B cell (primary cell): Measurements from ENCODE around the gene NAA40.

ENCODE experiments used
- EZH2 ChIP-seq: IDR thresholded peaks from 2 replicates; pipeline ENCODE4 v1.6.1; 2012; ENCODE audit warnings: borderline replicate concordance, low read depth, mild to moderate bottlenecking, moderate library complexity, low read length; ENCODE audit not compliant: insufficient read depth, poor library complexity, severe bottlenecking
- TF ChIP-seq, protein P1 (sequence below): fragments of 200-600 bp; IDR thresholded peaks from one replicate; pipeline ENCODE4 v1.8.0; 2022; ENCODE audit warnings: antibody characterized with exemption, mild to moderate bottlenecking

- TF ChIP-seq, protein P1, sequence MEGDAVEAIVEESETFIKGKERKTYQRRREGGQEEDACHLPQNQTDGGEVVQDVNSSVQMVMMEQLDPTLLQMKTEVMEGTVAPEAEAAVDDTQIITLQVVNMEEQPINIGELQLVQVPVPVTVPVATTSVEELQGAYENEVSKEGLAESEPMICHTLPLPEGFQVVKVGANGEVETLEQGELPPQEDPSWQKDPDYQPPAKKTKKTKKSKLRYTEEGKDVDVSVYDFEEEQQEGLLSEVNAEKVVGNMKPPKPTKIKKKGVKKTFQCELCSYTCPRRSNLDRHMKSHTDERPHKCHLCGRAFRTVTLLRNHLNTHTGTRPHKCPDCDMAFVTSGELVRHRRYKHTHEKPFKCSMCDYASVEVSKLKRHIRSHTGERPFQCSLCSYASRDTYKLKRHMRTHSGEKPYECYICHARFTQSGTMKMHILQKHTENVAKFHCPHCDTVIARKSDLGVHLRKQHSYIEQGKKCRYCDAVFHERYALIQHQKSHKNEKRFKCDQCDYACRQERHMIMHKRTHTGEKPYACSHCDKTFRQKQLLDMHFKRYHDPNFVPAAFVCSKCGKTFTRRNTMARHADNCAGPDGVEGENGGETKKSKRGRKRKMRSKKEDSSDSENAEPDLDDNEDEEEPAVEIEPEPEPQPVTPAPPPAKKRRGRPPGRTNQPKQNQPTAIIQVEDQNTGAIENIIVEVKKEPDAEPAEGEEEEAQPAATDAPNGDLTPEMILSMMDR = peak; percentile 55
- TF ChIP-seq EZH2 = no peak
Measured at GRCh38 chr11:63920939-63921417, 17.8 kb upstream of the NAA40 start.
